CD14-positive monocyte (primary cell): ENCODE results near the gene HOXB3. TPM values are rescaled to one million over a fixed set of nuclear protein-coding genes. Genes with fewer than 3 reads are reported as not detected.
"Not testable (repeated sequence)": the region's sequence is repeated elsewhere in the genome, so short reads cannot be mapped to it uniquely, and the experiment has no call there.

Source experiments
- DNase-seq, 3 donors: peaks; one replicate each; pipeline ENCODE4 v3.0.0-alpha.2; 2011 to 2022
- H2AFZ ChIP-seq: 2 replicates; pipeline ENCODE4 v1.6.0; 2012; ENCODE audit warnings: mild to moderate bottlenecking, low read depth, low read length, inconsistent platforms; ENCODE audit not compliant: insufficient read depth, poor library complexity, severe bottlenecking
- H3K27ac ChIP-seq, 2 donors: 1 replicate in 1 of 2; 2 replicates in 1 of 2; pipeline ENCODE4 v1.5.1; 2012 to 2013; ENCODE audit warnings: low read length in 2 of 2, control low read depth in 1 of 2, inconsistent platforms in 1 of 2, low read depth in 1 of 2, mild to moderate bottlenecking in 1 of 2
- H3K27me3 ChIP-seq, 2 donors: one replicate each; pipeline versions ENCODE4 v1.6.0 to v1.6.1; 2011 to 2013; ENCODE audit warnings: low read length in 2 of 2; ENCODE audit not compliant: control insufficient read depth in 2 of 2, insufficient read depth in 2 of 2
- H3K36me3 ChIP-seq, 2 donors: replicated peaks in 1 of 2; 1 replicate in 1 of 2; 2 replicates in 1 of 2; pipeline versions ENCODE4 v1.5.1 to v1.6.1; 2012 to 2013; ENCODE audit warnings: low read length in 2 of 2, control low read depth in 1 of 2, inconsistent platforms in 1 of 2, mild to moderate bottlenecking in 1 of 2; ENCODE audit not compliant: insufficient read depth in 2 of 2, control insufficient read depth in 1 of 2
- H3K4me1 ChIP-seq, 2 donors: 1 replicate in 1 of 2; 2 replicates in 1 of 2; pipeline versions ENCODE4 v1.5.1 to v1.6.1; 2012 to 2013; ENCODE audit warnings: low read length in 2 of 2, control low read depth in 1 of 2, inconsistent platforms in 1 of 2, mild to moderate bottlenecking in 1 of 2, moderate library complexity in 1 of 2; ENCODE audit not compliant: insufficient read depth in 2 of 2, control insufficient read depth in 1 of 2
- H3K4me2 ChIP-seq: replicated peaks from 2 replicates; pipeline ENCODE3; 2012; ENCODE audit warnings: low read length, moderate library complexity, mild to moderate bottlenecking; ENCODE audit not compliant: poor library complexity, severe bottlenecking; ENCODE audit errors: extremely low read depth
- H3K4me3 ChIP-seq, 3 experiments: fragments of 200-600 bp in 1 of 3; sonication (generic) in 1 of 3; replicated peaks in 1 of 3; 1 replicate in 2 of 3; 2 replicates in 1 of 3; pipeline ENCODE4 v1.5.1; 2011 to 2013; ENCODE audit warnings: low read length in 3 of 3, mild to moderate bottlenecking in 3 of 3, control low read depth in 2 of 3, low read depth in 2 of 3, inconsistent platforms in 1 of 3, moderate library complexity in 1 of 3
- H3K79me2 ChIP-seq: 2 replicates; pipeline ENCODE4 v1.6.0; 2012; ENCODE audit warnings: mild to moderate bottlenecking, control low read depth, inconsistent platforms, low read length, moderate library complexity; ENCODE audit not compliant: insufficient read depth
- H3K9ac ChIP-seq: 2 replicates; pipeline ENCODE4 v1.6.0; 2017; ENCODE audit warnings: low read length, mild to moderate bottlenecking; ENCODE audit not compliant: insufficient read depth, poor library complexity, severe bottlenecking
- H3K9me3 ChIP-seq, 2 donors: replicated peaks in 1 of 2; 1 replicate in 1 of 2; 2 replicates in 1 of 2; pipeline versions ENCODE4 v1.5.1 to v1.6.1; 2012 to 2013; ENCODE audit warnings: low read length in 2 of 2, control low read depth in 1 of 2; ENCODE audit not compliant: control insufficient read depth in 1 of 2, insufficient read depth in 1 of 2
- H4K20me1 ChIP-seq: 2 replicates; pipeline ENCODE4 v1.6.0; 2012; ENCODE audit warnings: mild to moderate bottlenecking, low read length, control low read depth, moderate library complexity; ENCODE audit not compliant: insufficient read depth
- H3K27ac Mint-ChIP-seq, 7 donors: one replicate each; pipeline ENCODE4 v1.8.0; 2020; ENCODE audit warnings: mild to moderate bottlenecking in 7 of 7, mixed read lengths in 7 of 7, moderate library complexity in 6 of 7, inconsistent platforms in 2 of 7
- H3K27me3 Mint-ChIP-seq, 3 donors: one replicate each; pipeline ENCODE4 v1.8.0; 2021 to 2022; ENCODE audit warnings: low read depth in 3 of 3, mild to moderate bottlenecking in 3 of 3, mixed read lengths in 3 of 3, moderate library complexity in 3 of 3, inconsistent platforms in 1 of 3
- H3K36me3 Mint-ChIP-seq, 2 donors: one replicate each; pipeline ENCODE4 v1.8.0; 2020; ENCODE audit warnings: mixed read lengths in 2 of 2, inconsistent platforms in 1 of 2, mild to moderate bottlenecking in 1 of 2
- H3K4me1 Mint-ChIP-seq: one replicate; pipeline ENCODE4 v1.8.0; 2020; ENCODE audit warnings: mild to moderate bottlenecking, mixed read lengths
- H3K4me3 Mint-ChIP-seq, 2 donors: one replicate each; pipeline ENCODE4 v1.8.0; 2020; ENCODE audit warnings: mild to moderate bottlenecking in 2 of 2, mixed read lengths in 2 of 2, moderate library complexity in 1 of 2
- H3K9me3 Mint-ChIP-seq, 7 donors: one replicate each; pipeline ENCODE4 v1.8.0; 2020 to 2022; ENCODE audit warnings: mixed read lengths in 7 of 7, mild to moderate bottlenecking in 6 of 7, moderate library complexity in 6 of 7, inconsistent platforms in 2 of 7
- CTCF ChIP-seq: fragments of 200-600 bp; IDR thresholded peaks from one replicate; pipeline ENCODE4 v1.8.0; 2022; ENCODE audit warnings: antibody characterized with exemption, mild to moderate bottlenecking
- WGBS: methylation state at CpG from one replicate; pipeline ENCODE4 v1.1.5; 2013; ENCODE audit warnings: missing lambda C conversion rate; ENCODE audit not compliant: insufficient coverage; 5-methylcytosine and 5-hydroxymethylcytosine counted together
- intact Hi-C, 2 donors: fragments of 100-400 bp; cut with micrococcal nuclease; formaldehyde crosslinking; loops; one replicate each; pipeline versions ENCODE4 v1.15.0 to v1.15.1; 2023
- polyA plus RNA-seq, 3 donors: library from polyadenylated mRNA; depleted of rRNA in 1 of 3; unstranded in 2 of 3; stranded (reverse) in 1 of 3; fragments of 300-500 nt in 2 of 3; fragments of >200 nt in 1 of 3; fragmentation: Illumina TruSeq in 2 of 3; gene quantifications; 1 replicate in 2 of 3; 2 replicates in 1 of 3; pipeline ENCODE4 v1.2.3, GENCODE V29; 2012 to 2021

Gene HOXB3
- polyA plus RNA-seq, 3 donors = 0.56 TPM; not detected in 2

DNA sequence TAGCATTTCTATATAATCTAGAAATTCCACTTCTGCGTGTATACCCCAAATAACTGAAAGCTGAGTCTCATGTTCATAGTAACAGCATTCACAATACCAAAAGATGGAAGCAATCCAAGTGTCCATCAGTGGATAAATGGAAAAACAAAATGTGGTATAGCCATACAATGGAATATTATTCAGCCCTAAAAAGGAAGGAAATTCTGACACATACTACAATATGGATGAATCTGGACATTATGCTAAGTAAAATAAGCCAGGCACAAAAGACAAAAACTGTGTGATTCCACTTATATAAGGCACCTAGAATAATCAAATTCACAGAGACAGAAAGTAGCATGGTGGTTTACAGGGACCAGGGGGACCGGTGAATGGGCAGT, 79.7 kb downstream of the HOXB3 start:
- Mint-ChIP-seq H3K27me3 (peaks cover 9 to 39% (median 13%) of the 10 kb centered on the region in 3 donors), H3K9me3 (peaks cover 0 to 2% (median 0%) of the 10 kb centered on the region in 7 donors), H3K4me1 (peaks cover 12% of the 10 kb centered on the region), H3K4me3 (no peak overlapping the region), H3K36me3 (no peaks in the 10 kb centered on the region), H3K27ac (no peak overlapping the region)
- no peaks in the 10 kb centered on the region for H4K20me1 ChIP-seq
- H3K9ac ChIP-seq = no peak overlapping the region
- no peaks in the 10 kb centered on the region for H3K36me3 ChIP-seq
- H3K27me3 ChIP-seq = peaks cover 3 to 7% of the 10 kb centered on the region in 2 donors
- no peak overlapping the region for H2AFZ ChIP-seq
- no peaks in the 10 kb centered on the region for H3K79me2 ChIP-seq
- intact Hi-C loops = no loop called here
- no peak for TF ChIP-seq CTCF
- DNase-seq = no peak
- no peaks in the 10 kb centered on the region for H3K4me1 ChIP-seq
- H3K4me3 ChIP-seq = no peak overlapping the region
- no peak overlapping the region for H3K27ac ChIP-seq
- H3K4me2 ChIP-seq = no peak overlapping the region
- WGBS = no CpG with 5 or more reads among the region's 2 CpGs
- H3K9me3 ChIP-seq = no peaks in the 10 kb centered on the region

DNA sequence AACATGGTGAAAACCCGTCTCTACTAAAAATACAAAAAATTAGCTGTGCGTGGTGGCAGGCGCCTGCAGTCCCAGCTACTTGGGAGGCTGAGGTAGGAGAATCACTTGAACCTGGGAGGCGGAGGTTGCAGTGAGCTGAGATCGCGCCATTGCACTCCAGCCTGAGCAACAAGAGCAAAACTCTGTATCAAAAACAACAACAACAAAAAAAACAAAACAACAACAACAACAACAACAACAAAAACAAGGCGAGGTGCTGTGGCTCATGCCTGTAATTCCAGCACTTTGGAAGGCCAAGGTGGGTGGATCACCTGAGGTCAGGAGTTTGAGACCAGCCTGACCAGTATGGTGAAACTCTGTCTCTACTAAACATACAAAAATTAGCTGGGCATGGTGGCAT, 80.3 kb downstream of the HOXB3 start:
- Mint-ChIP-seq H3K4me1 (peaks cover 12% of the 10 kb centered on the region), H3K27me3 (peaks cover 8 to 34% (median 13%) of the 10 kb centered on the region in 3 donors)
- H3K36me3 Mint-ChIP-seq, H3K4me3 ChIP-seq, H3K9me3 Mint-ChIP-seq, H3K4me2 ChIP-seq, H3K4me3 Mint-ChIP-seq, H3K9me3 ChIP-seq, H3K79me2 ChIP-seq, H3K27me3 ChIP-seq, H3K27ac ChIP-seq, H4K20me1 ChIP-seq, H3K4me1 ChIP-seq, H3K36me3 ChIP-seq, H2AFZ ChIP-seq, H3K27ac Mint-ChIP-seq, DNase-seq, H3K9ac ChIP-seq, intact Hi-C loops: not testable (repeated sequence)
- 80% methylated on average over 1 of the region's 7 CpGs for WGBS
